Measurements from ENCODE around the gene AGPS.

- TF ChIP-seq CTCF (IDR thresholded peaks at IDR 0.05) (no peak), POLR2A (IDR thresholded peaks at IDR 0.05) (no peak)
These were observed 131.2 kb downstream of the AGPS start for GRCh38 chr2:177523781-177524180.
